Kidney tubule cell (primary cell): ENCODE data around the gene C1orf210.

Source experiments
- DNase-seq: peaks from one replicate; pipeline ENCODE4 v3.0.0-alpha.2; 2018; ENCODE audit warnings: low spot score

C1orf210 gene

DNA sequence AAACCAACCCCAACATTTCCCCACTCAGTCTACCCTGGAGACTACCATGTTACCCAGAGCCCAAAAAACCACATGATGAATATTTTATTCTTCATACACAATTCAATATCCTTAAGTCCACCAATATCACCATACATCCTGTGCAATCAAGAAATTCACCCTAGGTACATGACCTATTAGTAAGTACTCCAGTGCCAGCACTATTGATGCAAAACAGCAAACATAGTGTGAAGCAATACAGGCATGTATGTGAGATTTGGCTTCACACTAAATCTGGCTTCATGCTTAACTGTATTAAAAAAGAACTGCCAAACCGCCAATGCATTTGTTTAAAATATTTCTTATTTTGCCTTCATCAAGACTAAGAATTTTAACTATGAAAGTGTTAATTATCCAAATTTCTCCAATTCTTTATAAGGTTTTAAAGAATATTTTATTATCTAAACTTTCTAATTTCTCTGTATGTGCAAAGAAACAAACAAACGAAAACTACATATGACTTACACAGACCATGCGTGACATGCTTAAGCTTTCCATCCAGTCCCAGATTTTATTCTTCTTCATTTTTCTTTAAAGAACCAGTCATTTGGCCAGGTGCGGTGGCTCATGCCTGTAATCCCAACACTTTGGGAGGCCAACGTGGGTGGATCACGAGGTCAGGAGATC lies 38.0 kb downstream of the C1orf210 start:
- no peak for DNase-seq

DNA sequence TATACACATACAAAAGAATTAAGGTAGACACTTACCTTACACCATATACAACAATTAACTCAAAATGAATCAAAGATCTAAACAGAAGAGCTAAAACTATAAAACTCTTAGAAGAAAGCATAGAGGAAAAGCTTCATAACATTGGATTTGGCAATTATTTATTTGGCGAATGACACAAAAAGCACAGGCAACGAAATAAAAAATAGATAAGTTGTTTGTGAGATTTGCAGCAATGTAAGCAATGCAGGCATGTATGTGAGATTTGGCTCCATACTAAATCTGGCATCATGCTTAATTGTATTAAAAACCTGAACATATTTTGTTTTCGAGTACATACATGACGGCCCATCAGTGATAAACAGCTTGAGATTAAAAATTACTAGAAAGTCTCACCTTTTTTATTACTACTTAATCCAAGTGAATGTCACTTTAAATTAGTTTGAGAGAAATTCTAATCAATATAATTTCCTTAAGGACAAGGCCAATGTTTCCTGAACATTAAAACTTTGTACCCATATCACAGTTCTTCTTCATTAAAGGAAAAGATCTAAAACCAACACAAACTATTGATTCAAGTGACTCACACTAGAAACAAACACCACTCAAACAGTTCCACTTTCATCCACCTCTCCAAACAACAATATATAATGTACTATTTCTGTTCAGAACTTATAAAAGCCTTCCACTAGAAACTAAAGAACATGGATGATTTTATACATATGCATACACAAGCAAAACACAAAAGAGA lies 38.7 kb downstream of the C1orf210 start:
- DNase-seq = no peak

DNA sequence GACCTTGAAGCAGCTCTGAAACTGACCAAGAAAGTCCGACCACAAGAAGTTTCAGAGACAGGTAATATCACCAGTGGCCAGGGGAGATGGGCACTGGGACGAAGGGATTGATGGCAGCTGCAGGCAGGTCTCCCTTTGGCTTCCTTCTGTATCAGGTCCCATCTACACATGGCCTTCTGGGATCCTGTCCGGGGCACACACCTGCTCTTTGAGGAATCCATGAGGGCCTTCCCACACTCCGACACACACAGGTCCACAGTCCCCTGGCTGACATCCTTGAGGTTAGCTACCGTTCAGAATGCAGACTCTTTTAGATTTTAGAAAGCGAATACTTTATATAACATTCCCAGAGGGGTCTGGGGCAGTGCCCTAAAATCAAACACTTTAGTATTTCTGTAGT lies 42.1 kb downstream of the C1orf210 start:
- DNase-seq = no peak

DNA sequence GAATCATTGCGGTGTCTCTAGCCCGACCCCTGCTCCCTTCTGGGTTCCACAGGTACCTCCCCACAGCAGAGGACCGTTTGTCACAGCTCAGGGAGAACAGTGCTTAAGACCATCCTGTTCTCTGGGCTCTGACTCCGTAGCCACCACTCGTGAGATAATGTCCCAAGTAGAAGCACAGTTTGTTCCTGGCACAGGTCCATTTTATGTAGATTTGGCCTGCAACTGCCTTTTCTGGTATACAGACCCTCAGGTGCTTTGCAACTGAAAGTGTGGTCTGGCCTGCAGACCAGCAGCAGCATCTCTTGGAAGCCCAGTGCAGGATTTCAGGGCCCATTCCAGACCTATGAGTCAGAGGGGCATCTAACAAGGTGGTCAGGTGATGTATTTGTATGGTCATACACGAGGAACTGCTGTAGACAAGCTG lies 44.0 kb downstream of the C1orf210 start:
- peak; percentile 87 for DNase-seq

DNA sequence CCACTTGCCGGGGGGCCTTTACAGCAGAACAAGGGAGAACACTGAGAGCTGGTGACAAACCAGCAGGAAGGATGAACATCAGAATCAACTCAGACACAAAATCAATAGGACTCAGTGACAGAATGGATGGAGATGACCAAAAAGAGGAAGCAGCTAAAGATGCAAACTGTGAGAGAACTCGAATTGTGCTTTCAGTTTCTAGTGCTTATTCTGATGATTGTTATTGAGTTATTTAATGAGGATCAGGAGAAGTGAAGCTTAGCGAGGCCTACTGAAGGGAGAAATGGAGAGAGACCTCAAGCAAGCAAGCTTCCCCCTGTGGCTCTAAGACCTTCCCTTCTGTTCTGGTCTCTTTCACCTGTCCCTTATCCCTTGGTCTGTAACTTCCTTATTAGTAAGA lies 45.9 kb downstream of the C1orf210 start:
- no peak for DNase-seq

DNA sequence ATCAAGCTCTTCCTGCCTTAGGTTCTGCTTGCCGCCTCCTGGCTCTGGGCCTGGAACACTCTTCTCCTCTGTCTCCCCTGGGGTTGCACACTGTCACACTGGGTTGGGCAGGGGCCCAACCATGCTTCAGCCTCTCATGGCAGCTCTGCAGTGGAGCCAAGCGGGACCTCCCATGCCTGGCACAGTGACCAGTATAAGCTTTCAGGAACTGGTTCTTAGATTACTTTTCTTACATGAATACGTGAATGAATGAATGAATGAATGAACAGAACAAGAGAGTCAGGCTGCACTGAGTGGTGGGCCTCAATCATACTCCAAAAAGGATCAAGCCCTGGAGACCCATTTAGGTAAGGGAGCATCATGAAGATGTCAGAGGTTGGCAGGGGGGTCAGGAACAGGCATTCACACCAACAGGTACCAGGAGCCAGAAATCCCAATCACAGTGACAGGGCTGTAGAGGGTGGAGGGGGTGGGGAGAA lies 46.4 kb downstream of the C1orf210 start:
- DNase-seq = no peak

DNA sequence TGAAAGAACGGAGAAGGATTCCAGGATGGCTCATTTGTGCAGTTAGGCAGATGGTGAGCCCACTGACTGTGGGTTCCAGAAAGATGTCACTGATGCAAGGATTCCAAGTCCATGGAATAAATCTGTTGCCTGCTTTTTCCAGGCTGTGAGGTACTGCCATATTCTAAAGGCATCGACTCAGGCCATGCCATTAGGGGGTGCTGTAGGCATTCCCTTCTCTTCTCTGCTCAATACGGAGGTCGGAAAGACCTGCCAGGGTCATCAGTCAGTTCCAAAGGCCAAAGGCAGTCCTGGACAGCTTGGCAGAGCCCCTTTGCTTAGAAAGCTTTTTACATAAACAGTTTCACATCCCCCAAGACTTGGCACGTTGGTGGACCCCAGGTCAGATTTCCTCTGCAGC lies 47.3 kb downstream of the C1orf210 start:
- peak; percentile 74 for DNase-seq

DNA sequence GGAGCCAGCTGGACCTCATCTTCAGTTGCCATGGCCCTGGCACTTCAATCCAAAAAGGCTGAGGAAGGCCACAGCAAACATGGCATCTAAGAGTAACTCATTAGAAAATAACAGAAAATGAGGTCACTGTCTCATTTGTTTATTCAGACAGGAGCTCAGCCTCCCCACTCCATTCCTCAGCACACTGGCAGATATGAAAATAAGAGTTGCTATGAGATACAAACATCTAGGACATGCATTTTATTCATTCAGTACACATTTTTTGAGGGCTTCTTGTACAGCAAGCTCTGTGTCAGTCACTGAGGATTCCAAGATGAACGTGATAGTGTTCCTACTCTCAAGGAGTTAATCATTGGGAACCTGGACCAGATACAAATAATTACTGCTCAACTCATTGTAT lies 48.3 kb downstream of the C1orf210 start:
- DNase-seq = no peak

DNA sequence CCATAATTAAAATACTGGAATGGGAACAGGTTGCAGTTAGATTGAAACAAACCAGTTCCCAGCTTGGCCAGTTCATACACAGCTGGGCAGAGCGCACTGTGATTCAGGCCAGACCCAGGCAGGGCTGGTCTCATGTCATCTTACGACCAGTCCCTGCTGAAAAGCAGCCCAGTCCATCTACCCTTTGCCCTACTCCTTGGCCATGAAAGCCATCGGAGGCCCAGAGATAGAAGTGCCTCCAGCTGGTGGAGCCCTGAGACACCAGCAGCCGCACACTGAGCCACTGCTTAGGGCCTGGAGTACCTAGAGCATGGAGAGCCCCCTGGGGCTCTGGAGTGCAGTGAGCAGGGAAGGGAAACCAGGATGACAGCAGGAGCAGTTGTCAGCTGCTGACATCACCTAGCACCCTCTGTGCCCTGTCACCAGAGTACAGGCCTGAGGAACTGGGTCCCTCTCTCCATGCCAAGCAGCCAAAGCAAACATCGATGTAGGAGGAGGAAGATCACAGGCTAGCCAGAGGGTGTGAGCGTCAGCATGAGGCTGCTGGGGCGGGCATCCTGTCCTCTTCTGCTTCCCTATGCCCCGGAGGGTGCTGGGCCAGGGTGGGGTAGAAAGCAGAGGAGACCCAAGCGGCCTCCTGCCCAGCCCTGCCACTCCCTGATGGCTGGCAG lies 49.8 kb downstream of the C1orf210 start:
- DNase-seq = no peak

DNA sequence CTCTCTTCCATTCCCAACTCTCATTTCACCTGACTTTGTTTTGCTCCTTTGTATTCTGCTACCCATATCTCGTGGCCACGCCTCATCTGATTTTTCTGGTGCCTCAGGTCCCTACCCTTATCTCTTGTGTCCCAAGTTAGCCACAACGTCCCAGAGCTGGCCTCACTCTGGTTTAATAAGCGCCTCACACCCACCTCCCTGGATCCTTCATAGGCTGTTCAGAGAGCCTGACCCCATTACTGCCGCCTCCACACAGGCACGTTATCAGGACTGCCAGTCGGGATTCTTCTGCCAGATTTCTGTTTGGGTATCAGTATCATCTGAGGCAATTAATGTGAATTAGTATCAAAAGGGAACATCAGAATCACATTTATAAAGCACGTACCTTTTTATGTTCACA lies 50.3 kb downstream of the C1orf210 start:
- DNase-seq = no peak

DNA sequence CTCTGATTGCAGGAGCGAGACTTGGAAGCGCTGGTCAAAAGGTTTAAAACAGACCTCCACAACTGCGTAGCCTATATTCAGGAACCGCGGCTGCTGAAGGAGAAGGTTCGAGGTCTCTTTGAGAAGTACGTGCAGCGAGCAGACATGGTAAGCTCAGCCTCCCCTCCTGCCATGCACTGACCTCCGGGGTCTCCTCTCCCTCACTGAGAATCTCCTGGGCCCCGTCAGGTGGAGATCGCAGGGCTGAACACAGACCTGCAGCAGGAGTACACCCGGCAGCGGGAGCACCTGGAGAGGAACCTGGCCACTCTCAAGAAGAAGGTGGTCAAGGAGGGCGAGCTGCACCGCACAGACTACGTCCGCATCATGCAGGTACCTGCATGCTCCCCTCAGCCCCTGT lies 51.1 kb downstream of the C1orf210 start:
- DNase-seq = no peak

DNA sequence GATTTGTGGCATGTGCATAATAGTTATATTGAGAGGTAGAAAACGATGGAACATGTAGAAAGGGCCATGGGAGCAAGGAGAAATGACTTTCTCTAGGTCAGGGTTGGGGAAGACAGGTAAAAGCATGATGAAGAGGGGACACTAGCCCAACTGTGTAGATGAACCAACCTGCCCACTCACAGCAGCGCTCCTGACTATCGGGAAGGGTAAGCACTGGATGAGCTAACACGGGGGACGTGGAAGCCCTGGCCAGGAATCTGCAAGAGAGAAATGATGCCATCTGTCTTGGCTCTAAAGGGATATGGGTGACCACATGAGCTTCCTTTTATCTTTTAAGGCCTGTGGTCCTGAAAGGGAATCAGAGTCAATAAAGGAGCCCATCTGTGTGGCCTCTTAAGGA lies 51.8 kb downstream of the C1orf210 start:
- no peak for DNase-seq

DNA sequence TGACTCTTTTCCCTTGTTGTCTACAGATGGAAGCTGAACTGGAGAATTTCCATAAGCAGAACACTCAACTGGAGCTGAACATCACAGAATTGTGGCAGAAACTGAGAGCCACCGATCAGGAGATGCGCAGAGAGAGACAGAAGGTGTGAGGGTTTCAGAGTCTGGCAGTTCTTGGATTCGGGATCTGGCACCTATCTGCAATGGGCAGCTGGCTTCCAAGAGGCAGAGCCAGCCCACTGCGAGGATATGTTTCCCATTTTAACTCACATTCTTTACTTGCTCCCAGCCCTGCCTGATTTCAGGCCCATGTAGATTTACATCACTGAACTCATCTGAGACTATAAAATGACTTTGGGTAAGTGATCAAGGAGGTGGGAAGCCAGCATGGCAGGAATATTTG lies 52.9 kb downstream of the C1orf210 start:
- DNase-seq = no peak

DNA sequence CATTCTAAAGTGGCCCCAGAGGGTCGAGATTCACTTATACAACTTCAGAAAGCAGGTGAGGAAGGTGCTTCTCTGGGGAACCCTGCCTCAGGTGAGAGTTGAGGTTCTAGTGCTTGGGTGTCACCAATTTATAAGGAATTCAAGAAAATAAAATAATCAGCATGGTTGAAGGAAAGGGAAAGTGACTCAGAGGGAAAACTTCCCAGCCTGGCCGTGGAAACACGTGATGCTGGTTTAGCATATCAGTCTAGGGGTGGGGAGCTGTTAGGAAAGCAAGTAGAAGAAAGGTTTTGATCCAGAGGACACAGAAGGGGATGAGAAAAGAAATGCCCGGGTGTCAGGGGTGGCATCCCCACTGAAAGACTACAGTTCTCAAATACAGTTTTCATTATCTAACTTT lies 53.3 kb downstream of the C1orf210 start:
- DNase-seq = peak; percentile 61
